ENCODE data around the gene MORC2.
A peak's percentile ranks its signal among the peaks of the same experiment; 100 is the strongest.

Gene MORC2

DNA sequence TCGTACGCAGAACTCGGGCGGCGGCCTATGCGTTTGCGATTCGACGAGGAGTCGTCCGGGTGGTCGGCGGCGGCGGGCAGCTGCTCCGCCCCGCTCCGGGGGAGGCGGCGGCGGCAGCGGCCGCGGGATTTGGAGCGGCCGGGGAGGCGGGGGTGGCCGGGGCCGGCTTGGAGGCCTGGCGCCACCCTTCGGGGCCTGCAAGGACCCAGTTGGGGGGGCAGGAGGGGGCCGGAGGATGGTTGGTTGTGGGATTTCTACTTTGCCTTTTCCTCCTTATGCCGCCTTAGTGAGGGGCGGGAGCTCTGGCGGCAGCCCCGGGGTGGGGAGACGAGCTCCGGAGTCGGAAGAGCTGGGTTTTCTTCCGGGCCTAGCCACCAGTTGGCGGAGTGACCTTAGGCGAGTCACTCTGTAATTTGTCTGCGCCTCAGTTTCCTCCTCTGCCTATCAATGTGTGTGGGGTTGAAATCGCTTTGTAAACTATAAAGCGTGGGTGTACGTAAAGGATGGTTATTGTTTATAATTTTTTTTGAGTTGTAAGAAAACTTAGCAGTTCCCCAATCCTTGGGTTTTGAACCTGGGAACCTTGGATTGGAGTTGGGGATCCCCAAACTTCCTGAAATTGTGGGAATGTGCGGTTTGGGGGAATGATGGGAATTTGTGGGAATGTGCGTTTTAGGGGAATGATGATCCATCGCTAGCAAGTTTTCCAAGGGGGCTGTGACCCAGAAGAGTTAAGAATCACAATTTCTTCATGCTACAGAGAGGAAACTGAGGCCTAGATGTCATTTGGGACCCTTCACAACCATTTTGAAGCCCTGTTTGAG lies 1.2 kb upstream of the MORC2 start:
- Histone ChIP-seq H2AFZ (ENCODE audit: low read length) (no peak overlapping the region), H3K9me3 (ENCODE audit: low read length) (peaks cover 56% of the 10 kb centered on the region), H3K4me2 (ENCODE audit: low read length) (peak overlapping the region; percentile 82), H4K20me1 (ENCODE audit: insufficient read depth, low read length) (no peaks in the 10 kb centered on the region), H3K9ac (ENCODE audit: low read length) (peak overlapping the region; percentile 73), H3K9me2 (ENCODE audit: low read depth, low read length) (no peaks in the 10 kb centered on the region), H3K27me3 (ENCODE audit: insufficient read depth, low read length) (no peaks in the 10 kb centered on the region), H3K4me1 (ENCODE audit: insufficient read depth, low read length, severe bottlenecking) (peaks cover 17% of the 10 kb centered on the region), H3F3A (ENCODE audit: insufficient read depth, low read length) (no peaks in the 10 kb centered on the region), H3K36me3 (ENCODE audit: insufficient read depth, low read length) (peaks cover 78% of the 10 kb centered on the region), H3K4me3 (ENCODE audit: low read depth, low read length, poor library complexity, severe bottlenecking) (peak overlapping the region; percentile 75), H3K79me2 (ENCODE audit: insufficient read depth, low read length) (peaks cover 29% of the 10 kb centered on the region), H3K27ac (ENCODE audit: low read depth, low read length, poor library complexity, severe bottlenecking) (peak overlapping the region; percentile 72)
- TF ChIP-seq, protein P1, sequence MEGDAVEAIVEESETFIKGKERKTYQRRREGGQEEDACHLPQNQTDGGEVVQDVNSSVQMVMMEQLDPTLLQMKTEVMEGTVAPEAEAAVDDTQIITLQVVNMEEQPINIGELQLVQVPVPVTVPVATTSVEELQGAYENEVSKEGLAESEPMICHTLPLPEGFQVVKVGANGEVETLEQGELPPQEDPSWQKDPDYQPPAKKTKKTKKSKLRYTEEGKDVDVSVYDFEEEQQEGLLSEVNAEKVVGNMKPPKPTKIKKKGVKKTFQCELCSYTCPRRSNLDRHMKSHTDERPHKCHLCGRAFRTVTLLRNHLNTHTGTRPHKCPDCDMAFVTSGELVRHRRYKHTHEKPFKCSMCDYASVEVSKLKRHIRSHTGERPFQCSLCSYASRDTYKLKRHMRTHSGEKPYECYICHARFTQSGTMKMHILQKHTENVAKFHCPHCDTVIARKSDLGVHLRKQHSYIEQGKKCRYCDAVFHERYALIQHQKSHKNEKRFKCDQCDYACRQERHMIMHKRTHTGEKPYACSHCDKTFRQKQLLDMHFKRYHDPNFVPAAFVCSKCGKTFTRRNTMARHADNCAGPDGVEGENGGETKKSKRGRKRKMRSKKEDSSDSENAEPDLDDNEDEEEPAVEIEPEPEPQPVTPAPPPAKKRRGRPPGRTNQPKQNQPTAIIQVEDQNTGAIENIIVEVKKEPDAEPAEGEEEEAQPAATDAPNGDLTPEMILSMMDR (IDR thresholded peaks at IDR 0.05; ENCODE audit: low read length), result no peak; the same call in 1 of the 2 replicates
- TF ChIP-seq EZH2 (IDR thresholded peaks at IDR 0.05; ENCODE audit: borderline replicate concordance, low read length), result no peak

DNA sequence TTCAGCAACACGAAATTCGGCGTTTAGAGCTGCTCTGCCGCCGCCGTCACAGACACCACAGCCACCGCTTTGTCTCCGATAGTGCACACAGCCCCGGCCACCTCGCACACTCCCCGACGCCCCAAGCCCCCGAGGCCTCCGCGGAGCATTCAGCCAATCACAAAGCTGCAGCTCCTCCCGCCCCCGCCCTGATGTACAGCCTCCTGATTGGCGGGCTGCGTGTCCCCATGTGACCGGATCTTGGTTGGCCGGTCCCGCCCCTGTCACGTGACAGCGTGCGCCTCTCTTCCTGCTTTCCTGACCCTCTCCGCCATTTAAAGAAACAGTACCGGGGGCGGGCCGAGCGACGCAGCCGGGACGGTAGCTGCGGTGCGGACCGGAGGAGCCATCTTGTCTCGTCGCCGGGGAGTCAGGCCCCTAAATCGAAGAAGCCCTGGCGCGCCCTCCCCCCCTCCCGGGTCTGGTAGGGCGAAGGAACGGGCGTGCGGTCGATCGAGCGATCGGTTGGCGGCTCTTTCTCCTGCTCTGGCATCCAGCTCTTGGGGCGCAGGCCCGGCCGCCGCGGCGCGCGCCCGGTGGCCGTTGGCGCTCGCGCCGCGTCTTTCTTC lies 454 bp upstream of the MORC2 start, which contains the start of gene TUG1:
Gene TUG1 (plus strand): TSS at position 342 of the 608 bp plus-strand sequence.
- Histone ChIP-seq H3K79me2 (ENCODE audit: insufficient read depth, low read length) (peaks cover 29% of the 10 kb centered on the region), H2AFZ (ENCODE audit: low read length) (no peak within 1 kb of the TSS)

GRCh38 chr22:30964858-30965257 lies 3.7 kb downstream of the MORC2 start:
- H3K4me3 ChIP-seq (ENCODE audit: low read depth, low read length, poor library complexity, severe bottlenecking), result no peak overlapping the region
- H4K20me1 ChIP-seq (ENCODE audit: insufficient read depth, low read length), result no peaks in the 10 kb centered on the region
- no peaks in the 10 kb centered on the region for H3F3A ChIP-seq (ENCODE audit: insufficient read depth, low read length)
- H3K9me2 ChIP-seq (ENCODE audit: low read depth, low read length), result no peaks in the 10 kb centered on the region
- H3K4me1 ChIP-seq (ENCODE audit: insufficient read depth, low read length, severe bottlenecking), result peaks cover 13% of the 10 kb centered on the region
- no peak overlapping the region; the same call in 1 of the 2 replicates for H3K4me2 ChIP-seq (ENCODE audit: low read length)
- no peaks in the 10 kb centered on the region for H3K27me3 ChIP-seq (ENCODE audit: insufficient read depth, low read length)
- H3K9ac ChIP-seq (ENCODE audit: low read length), result no peak overlapping the region
- peaks cover 32% of the 10 kb centered on the region for H3K36me3 ChIP-seq (ENCODE audit: insufficient read depth, low read length)
- peaks cover 20% of the 10 kb centered on the region for H3K9me3 ChIP-seq (ENCODE audit: low read length)
- no peak for TF ChIP-seq EZH2 (IDR thresholded peaks at IDR 0.05; ENCODE audit: borderline replicate concordance, low read length)
- TF ChIP-seq, protein P1 (IDR thresholded peaks at IDR 0.05; ENCODE audit: low read length), result no peak
- no peak overlapping the region for H3K27ac ChIP-seq (ENCODE audit: low read depth, low read length, poor library complexity, severe bottlenecking)
- H3K79me2 ChIP-seq (ENCODE audit: insufficient read depth, low read length), result peaks cover 5% of the 10 kb centered on the region
- H2AFZ ChIP-seq (ENCODE audit: low read length), result no peak overlapping the region

More for the DNA sequence above, 454 bp upstream of the MORC2 start, which contains the start of gene TUG1:
- Histone ChIP-seq H3K9ac (ENCODE audit: low read length) (peak within 1 kb of the TSS; percentile 73), H4K20me1 (ENCODE audit: insufficient read depth, low read length) (no peaks in the 10 kb centered on the region), H3F3A (ENCODE audit: insufficient read depth, low read length) (no peaks in the 10 kb centered on the region), H3K4me3 (ENCODE audit: low read depth, low read length, poor library complexity, severe bottlenecking) (peak within 1 kb of the TSS; percentile 75), H3K4me2 (ENCODE audit: low read length) (peak within 1 kb of the TSS; percentile 82), H3K27me3 (ENCODE audit: insufficient read depth, low read length) (no peaks in the 10 kb centered on the region), H3K4me1 (ENCODE audit: insufficient read depth, low read length, severe bottlenecking) (peaks cover 21% of the 10 kb centered on the region), H3K27ac (ENCODE audit: low read depth, low read length, poor library complexity, severe bottlenecking) (peak within 1 kb of the TSS; percentile 72), H3K36me3 (ENCODE audit: insufficient read depth, low read length) (peaks cover 74% of the 10 kb centered on the region), H3K9me2 (ENCODE audit: low read depth, low read length) (no peaks in the 10 kb centered on the region), H3K9me3 (ENCODE audit: low read length) (peaks cover 50% of the 10 kb centered on the region)
- TF ChIP-seq EZH2 (IDR thresholded peaks at IDR 0.05; ENCODE audit: borderline replicate concordance, low read length), result no peak
- TF ChIP-seq, protein P1 (IDR thresholded peaks at IDR 0.05; ENCODE audit: low read length), result no peak

Measured in OCI-LY1 (cell line).